WTC11 (cell line): ENCODE results near the gene LBH. TPM values are rescaled to one million over a fixed set of nuclear protein-coding genes. Genes with fewer than 3 reads are reported as not detected.

Experiments
- ATAC-seq: fragments of 200-7000 bp; cut with Tn5 transposase; 2 replicates; pipeline ENCODE4 v1.10.0; 2021; ENCODE audit warnings: mild to moderate bottlenecking, moderate library complexity
- CTCF ChIA-PET: fragments of 300-600 bp; sonication (Branson Sonifier 250); formaldehyde crosslinking; loops from one replicate; lab custom pipeline; 2021; ENCODE audit warnings: antibody characterized with exemption; lab: Charles Lee
- POLR2A ChIA-PET: fragments of 350-600 bp; sonication (Branson Sonifier 250); formaldehyde crosslinking; loops from one replicate; lab custom pipeline; 2021; ENCODE audit warnings: antibody characterized with exemption; lab: Charles Lee
- DNase-seq: peaks from one replicate; pipeline ENCODE4 v3.0.0; 2021; ENCODE audit warnings: low spot score
- H3K27ac Mint-ChIP-seq: 2 replicates; pipeline ENCODE4 v1.8.0; 2021; ENCODE audit warnings: mixed read lengths
- H3K27me3 Mint-ChIP-seq: 2 replicates; pipeline ENCODE4 v1.8.0; 2021; ENCODE audit warnings: low read depth, mild to moderate bottlenecking, moderate library complexity, mixed read lengths
- H3K36me3 Mint-ChIP-seq: 2 replicates; pipeline ENCODE4 v1.8.0; 2021; ENCODE audit warnings: mixed read lengths
- H3K4me1 Mint-ChIP-seq: 2 replicates; pipeline ENCODE4 v1.8.0; 2022; ENCODE audit warnings: mixed read lengths
- H3K4me3 Mint-ChIP-seq: 2 replicates; pipeline ENCODE4 v1.8.0; 2021; ENCODE audit warnings: mild to moderate bottlenecking, moderate library complexity, mixed read lengths
- H3K9me3 Mint-ChIP-seq: 2 replicates; pipeline ENCODE4 v1.8.0; 2021; ENCODE audit warnings: mixed read lengths
- ATF6 ChIP-seq: sonication (generic); formaldehyde crosslinking; IDR thresholded peaks from 2 replicates; pipeline ENCODE4 v1.8.1; 2023; ENCODE audit warnings: mild to moderate bottlenecking, missing genetic modification reagents
- CBFB ChIP-seq: sonication (generic); formaldehyde crosslinking; IDR thresholded peaks from 2 replicates; pipeline ENCODE4 v1.8.1; 2022; ENCODE audit warnings: mild to moderate bottlenecking, low read depth, missing genetic modification reagents
- CDX4 ChIP-seq: fragments of 250-450 bp; sonication (Bioruptor Pico); IDR thresholded peaks from 2 replicates; pipeline ENCODE4 v1.9.0; 2021; ENCODE audit warnings: moderate library complexity, mild to moderate bottlenecking, inconsistent platforms, borderline replicate concordance
- GABPB1 ChIP-seq: sonication (generic); formaldehyde crosslinking; IDR thresholded peaks from 2 replicates; pipeline ENCODE4 v1.8.1; 2023; ENCODE audit warnings: mild to moderate bottlenecking, missing genetic modification reagents
- GTF2I ChIP-seq: fragments of 250-450 bp; sonication (Bioruptor Pico); conservative IDR thresholded peaks from 2 replicates; pipeline ENCODE4 v1.4.0; 2021; ENCODE audit warnings: mild to moderate bottlenecking
- IRF1 ChIP-seq: sonication (generic); formaldehyde crosslinking; IDR thresholded peaks from 2 replicates; pipeline ENCODE4 v1.8.0; 2023; ENCODE audit warnings: missing genetic modification reagents
- JAZF1 ChIP-seq: fragments of 250-450 bp; sonication (Bioruptor Pico); IDR thresholded peaks from 2 replicates; pipeline ENCODE4 v1.9.0; 2021; ENCODE audit warnings: moderate library complexity, mild to moderate bottlenecking, inconsistent platforms
- MAX ChIP-seq: sonication (generic); formaldehyde crosslinking; IDR thresholded peaks from 2 replicates; pipeline ENCODE4 v1.8.0; 2022; ENCODE audit warnings: mild to moderate bottlenecking, missing genetic modification reagents
- NFATC4 ChIP-seq: fragments of 250-450 bp; sonication (Bioruptor Pico); IDR thresholded peaks from 2 replicates; pipeline ENCODE4 v1.9.0; 2021; ENCODE audit warnings: mild to moderate bottlenecking
- RELA ChIP-seq: sonication (generic); formaldehyde crosslinking; IDR thresholded peaks from 2 replicates; pipeline ENCODE4 v1.8.1; 2022; ENCODE audit warnings: missing genetic modification reagents, mild to moderate bottlenecking, borderline replicate concordance
- SP1 ChIP-seq: sonication (generic); formaldehyde crosslinking; conservative IDR thresholded peaks from 2 replicates; pipeline ENCODE4 v1.8.1; 2022; ENCODE audit warnings: missing genetic modification reagents
- USF1 ChIP-seq: sonication (generic); formaldehyde crosslinking; IDR thresholded peaks from 2 replicates; pipeline ENCODE4 v1.8.0; 2022; ENCODE audit warnings: mild to moderate bottlenecking, missing genetic modification reagents
- ZBTB21 ChIP-seq: sonication (generic); formaldehyde crosslinking; IDR thresholded peaks from 2 replicates; pipeline ENCODE4 v1.8.1; 2023; ENCODE audit warnings: mild to moderate bottlenecking, missing genetic modification reagents, borderline replicate concordance
- ZMAT4 ChIP-seq: fragments of 250-450 bp; sonication (Bioruptor Pico); IDR thresholded peaks from 2 replicates; pipeline ENCODE4 v1.9.0; 2021; ENCODE audit warnings: mild to moderate bottlenecking
- ZNF416 ChIP-seq: fragments of 250-450 bp; sonication (Bioruptor Pico); IDR thresholded peaks from 2 replicates; pipeline ENCODE4 v1.9.0; 2021; ENCODE audit warnings: mild to moderate bottlenecking, inconsistent platforms
- ZNF423 ChIP-seq: fragments of 250-450 bp; sonication (Bioruptor Pico); IDR thresholded peaks from 2 replicates; pipeline ENCODE4 v2.1.2; 2022; ENCODE audit warnings: mild to moderate bottlenecking, moderate library complexity
- total RNA-seq: library from RNA; stranded (reverse); gene quantifications from 3 replicates; pipeline ENCODE4 v1.2.3, GENCODE V29; 2021

LBH gene
- total RNA-seq, 1 experiment from 2014 or later = 47.3 TPM

- Mint-ChIP-seq H3K27ac (no peak overlapping the region), H3K27me3 (no peaks in the 10 kb centered on the region; the same call in 1 of the 2 replicates), H3K36me3 (no peaks in the 10 kb centered on the region), H3K9me3 (no peaks in the 10 kb centered on the region), H3K4me3 (no peak overlapping the region), H3K4me1 (peaks cover 21% of the 10 kb centered on the region)
- CTCF ChIA-PET = interaction anchor here (1.0 to 1.2 kb wide), 2 partner anchors 9 to 494 kb away, joined by 3 read pairs; no protein-coding TSS in a partner anchor
- TF ChIP-seq SP1 (CRISPR knock-in tag) = no peak
- no peak for TF ChIP-seq GABPB1 (CRISPR knock-in tag)
- no peak for TF ChIP-seq CDX4 (CRISPR knock-in tag)
- no peak for TF ChIP-seq ZMAT4 (CRISPR knock-in tag)
- ATAC-seq (peak; percentile 60), DNase-seq (no peak)
- POLR2A ChIA-PET = no interaction called here
These were observed 13.5 kb upstream of the LBH start for GRCh38 chr2:30217644-30218337.

GRCh38 chr2:30218338-30218713 is 13.0 kb upstream of the LBH start:
- Mint-ChIP-seq H3K9me3 (no peaks in the 10 kb centered on the region), H3K36me3 (no peaks in the 10 kb centered on the region), H3K4me3 (no peak overlapping the region), H3K4me1 (peaks cover 21% of the 10 kb centered on the region), H3K27me3 (no peaks in the 10 kb centered on the region; the same call in 1 of the 2 replicates), H3K27ac (no peak overlapping the region)
- POLR2A ChIA-PET = no interaction called here
- CTCF ChIA-PET = interaction anchor here (0.9 to 1.2 kb wide), 4 partner anchors 9 to 493 kb away, joined by 3 read pairs; no protein-coding TSS in a partner anchor
- no peak for ATAC-seq
- no peak for TF ChIP-seq RELA (CRISPR knock-in tag)
- no peak for TF ChIP-seq ZNF423
- TF ChIP-seq MAX (CRISPR knock-in tag) = no peak
- TF ChIP-seq USF1 (CRISPR knock-in tag) = no peak
- DNase-seq = no peak

- ATAC-seq (no peak), DNase-seq (no peak)
- peaks cover 21% of the 10 kb centered on the region for H3K4me1 Mint-ChIP-seq
- no peak overlapping the region for H3K4me3 Mint-ChIP-seq
- no peaks in the 10 kb centered on the region for H3K36me3 Mint-ChIP-seq
- TF ChIP-seq IRF1 (CRISPR knock-in tag) (no peak), NFATC4 (CRISPR knock-in tag) (no peak), ATF6 (no peak), CBFB (CRISPR knock-in tag) (no peak), GTF2I (CRISPR knock-in tag) (no peak), JAZF1 (CRISPR knock-in tag) (no peak), ZNF416 (no peak), ZBTB21 (CRISPR knock-in tag) (no peak)
- H3K27ac Mint-ChIP-seq = no peak overlapping the region
- H3K27me3 Mint-ChIP-seq = no peaks in the 10 kb centered on the region; the same call in 1 of the 2 replicates
- POLR2A ChIA-PET = no interaction called here
- CTCF ChIA-PET = interaction anchor here (0.6 to 1.1 kb wide), 4 partner anchors 10 to 54 kb away, joined by 3 to 5 read pairs (median 3); no protein-coding TSS in a partner anchor
- no peaks in the 10 kb centered on the region for H3K9me3 Mint-ChIP-seq
These were observed 12.5 kb upstream of the LBH start for GRCh38 chr2:30218814-30219213.
